Measurements from ENCODE around the gene AKAP6.
"Not testable (repeated sequence)": the region's sequence is repeated elsewhere in the genome, so short reads cannot be mapped to it uniquely, and the experiment has no call there.

Gene AKAP6

DNA sequence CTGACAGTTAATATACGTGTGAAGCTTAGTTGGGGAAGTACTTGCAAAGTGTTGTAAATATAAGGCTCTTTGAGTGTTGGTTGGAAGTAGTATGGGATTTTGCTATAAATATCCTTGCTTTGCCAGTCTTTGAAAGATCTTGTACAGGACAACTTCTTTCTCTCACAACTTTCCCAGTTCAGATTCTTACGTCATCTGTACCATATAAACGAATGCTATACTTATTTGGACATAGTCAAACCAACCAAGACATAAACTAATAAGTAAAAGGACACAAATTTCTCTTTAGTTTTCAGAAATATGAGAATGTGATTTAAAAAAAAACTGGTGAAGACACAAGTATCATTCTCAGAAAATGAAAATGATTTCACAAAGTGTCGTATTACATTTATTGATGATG, 456.5 kb downstream of the AKAP6 start:
- DNase-seq = no peak

DNA sequence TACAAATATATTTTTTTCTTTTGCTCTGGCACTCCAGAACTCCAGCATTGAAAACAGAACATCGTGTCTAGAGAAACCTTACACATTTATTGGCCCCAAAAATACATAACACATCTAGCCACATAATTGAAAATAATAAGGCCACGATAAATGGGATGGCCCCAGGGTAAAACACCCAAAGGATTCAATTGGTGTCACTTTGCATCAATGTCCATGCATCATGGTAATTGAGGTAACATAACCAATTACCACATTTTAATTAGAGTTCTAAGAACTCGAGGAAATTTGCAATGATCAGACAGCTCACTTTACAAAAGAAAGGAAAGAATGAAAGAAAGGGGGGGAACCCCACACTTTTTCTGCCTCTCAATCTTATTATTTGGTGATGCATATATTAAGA, 457.8 kb downstream of the AKAP6 start:
- no peak for DNase-seq

DNA sequence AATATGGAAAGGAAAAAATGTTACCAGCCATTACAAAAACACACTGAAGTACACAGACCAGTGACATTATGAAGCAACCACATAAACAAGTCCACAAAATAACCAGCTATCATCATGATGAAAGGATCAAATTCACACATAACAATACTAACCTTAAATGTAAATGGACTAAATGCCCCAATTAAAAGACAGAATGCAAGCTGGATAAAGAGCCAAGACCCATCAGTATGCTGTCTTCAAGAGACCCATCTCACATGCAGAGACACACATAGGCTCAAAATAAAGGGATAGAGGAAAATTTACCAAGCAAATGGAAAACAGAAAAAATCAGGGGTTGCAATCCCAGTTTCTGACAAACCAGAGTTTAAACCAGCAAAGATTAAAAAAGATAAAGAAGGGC, 463.9 kb downstream of the AKAP6 start:
- DNase-seq = not testable (repeated sequence)

DNA sequence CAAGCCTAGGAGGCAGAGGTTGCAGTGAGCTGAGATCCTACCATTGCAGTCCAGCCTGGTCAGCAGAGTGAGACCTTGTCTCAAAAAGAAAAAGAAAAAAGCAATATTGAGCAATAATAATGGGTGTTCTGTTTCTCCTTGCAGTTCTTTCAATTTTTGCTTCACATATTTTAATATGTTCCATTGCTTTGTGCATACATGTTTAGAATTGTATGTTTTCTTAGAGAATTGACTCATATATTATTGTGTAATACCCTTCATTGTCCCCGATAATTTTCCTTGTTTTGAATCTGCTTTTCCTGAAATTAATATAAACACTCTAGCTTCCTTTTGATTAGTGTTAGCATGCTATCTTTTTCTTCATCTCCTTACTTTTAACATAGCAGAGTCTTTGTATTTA, 471.2 kb downstream of the AKAP6 start:
- DNase-seq = no peak

- no peak for DNase-seq
Measured at GRCh38 chr14:32802295-32802694, 473.2 kb downstream of the AKAP6 start.

DNA sequence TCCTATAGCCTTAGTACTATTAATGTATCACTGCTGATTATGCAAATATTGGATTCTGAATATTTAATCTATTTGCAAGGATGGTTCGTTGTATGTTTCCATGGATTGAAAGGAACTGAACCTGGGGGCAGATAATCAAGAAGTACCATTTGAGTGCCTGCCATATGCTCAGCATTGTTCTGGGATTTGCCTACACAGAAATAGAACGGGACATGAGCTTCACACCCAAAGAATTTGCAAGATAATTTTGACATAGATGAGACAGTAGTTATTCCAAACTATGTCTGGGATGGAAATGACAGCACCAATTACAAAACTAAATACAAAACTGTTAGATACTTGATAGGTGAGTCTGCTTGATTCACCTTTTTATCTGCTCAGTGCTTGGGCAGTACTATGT, 476.9 kb downstream of the AKAP6 start:
- DNase-seq = no peak

DNA sequence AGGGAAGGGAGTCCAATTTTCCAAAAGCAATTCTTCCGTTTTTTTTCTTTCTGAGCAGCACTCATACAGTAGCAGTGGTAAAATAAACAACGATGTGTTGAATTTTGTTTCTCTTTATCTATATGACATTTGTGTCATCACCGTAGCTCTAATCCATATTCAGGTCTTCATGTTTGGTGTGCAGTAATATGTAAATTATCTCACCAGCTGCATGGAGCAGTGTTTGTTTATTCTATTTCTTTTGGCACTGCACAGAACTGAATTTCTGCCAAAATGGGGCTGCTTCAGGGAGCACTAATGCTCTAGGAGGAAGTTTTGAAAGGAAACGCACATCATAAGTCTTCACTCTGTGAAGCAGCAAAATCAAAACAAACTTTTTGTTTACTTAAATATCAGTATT, 479.5 kb downstream of the AKAP6 start:
- no peak for DNase-seq

- DNase-seq = no peak
Measured at GRCh38 chr14:32809255-32809654, 480.2 kb downstream of the AKAP6 start.

- no peak for DNase-seq
Measured at GRCh38 chr14:32813401-32813800, 484.3 kb downstream of the AKAP6 start.

- DNase-seq = no peak
Measured at GRCh38 chr14:32814721-32815120, 485.6 kb downstream of the AKAP6 start.

DNA sequence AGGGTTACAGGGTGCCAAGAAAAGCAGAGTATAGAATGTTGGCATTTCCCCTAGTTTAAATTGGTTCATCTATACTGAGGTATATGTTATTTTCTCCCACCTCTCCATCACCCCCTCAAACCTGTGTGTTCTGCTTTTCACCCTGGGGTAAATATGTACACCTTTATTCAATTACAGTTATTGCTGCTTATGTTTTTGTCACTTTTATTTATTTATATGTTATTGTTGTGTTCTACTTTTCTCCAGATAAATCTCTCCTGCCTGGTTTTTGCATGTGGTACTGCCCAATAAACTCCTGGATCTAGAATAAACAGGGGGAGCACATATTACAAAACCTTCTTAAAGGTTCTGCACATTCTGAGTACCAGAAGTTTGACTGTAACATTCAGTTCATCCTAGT, 487.5 kb downstream of the AKAP6 start:
- no peak for DNase-seq

- DNase-seq = no peak
Measured at GRCh38 chr14:32817780-32818179, 488.7 kb downstream of the AKAP6 start.

GRCh38 chr14:32818581-32818980, 489.5 kb downstream of the AKAP6 start:
- DNase-seq = no peak

- DNase-seq = no peak
Measured at GRCh38 chr14:32820181-32820580, 491.1 kb downstream of the AKAP6 start.

DNA sequence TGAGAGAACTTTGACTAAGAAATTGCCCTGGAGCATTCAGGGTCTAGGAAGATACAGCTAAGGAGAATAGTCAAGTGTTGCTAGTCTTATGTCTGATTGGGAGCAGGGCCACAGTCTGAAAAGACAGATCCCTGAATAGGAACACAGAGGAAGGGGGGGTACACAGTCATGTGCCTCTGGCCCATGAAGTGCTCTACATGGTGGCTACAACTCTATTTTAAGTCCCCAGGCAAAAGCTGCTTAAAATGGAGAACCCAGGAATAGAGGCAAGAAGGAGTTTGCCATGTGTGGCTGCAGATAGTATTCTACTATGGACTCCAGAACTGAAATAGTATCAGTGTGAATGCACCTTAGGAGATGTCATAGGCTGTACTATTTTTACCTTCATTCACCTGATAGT, 491.6 kb downstream of the AKAP6 start:
- DNase-seq = no peak

GRCh38 chr14:32821964-32822653, 493.0 kb downstream of the AKAP6 start:
- DNase-seq = no peak

DNA sequence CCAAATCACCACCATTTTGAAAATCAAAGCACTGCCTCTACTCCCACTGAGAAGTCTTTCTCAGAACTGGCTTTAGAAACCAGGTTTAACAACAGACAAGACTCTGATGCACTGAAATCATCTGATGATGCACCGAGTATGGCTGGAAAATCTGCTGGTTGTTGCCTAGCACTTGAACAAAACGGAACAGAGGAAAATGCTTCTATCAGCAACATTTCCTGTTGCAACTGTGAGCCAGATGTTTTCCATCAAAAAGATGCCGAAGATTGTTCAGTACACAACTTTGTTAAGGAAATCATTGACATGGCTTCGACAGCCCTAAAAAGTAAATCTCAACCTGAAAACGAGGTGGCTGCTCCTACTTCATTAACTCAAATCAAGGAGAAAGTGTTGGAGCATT, 494.6 kb downstream of the AKAP6 start:
- no peak for DNase-seq

DNA sequence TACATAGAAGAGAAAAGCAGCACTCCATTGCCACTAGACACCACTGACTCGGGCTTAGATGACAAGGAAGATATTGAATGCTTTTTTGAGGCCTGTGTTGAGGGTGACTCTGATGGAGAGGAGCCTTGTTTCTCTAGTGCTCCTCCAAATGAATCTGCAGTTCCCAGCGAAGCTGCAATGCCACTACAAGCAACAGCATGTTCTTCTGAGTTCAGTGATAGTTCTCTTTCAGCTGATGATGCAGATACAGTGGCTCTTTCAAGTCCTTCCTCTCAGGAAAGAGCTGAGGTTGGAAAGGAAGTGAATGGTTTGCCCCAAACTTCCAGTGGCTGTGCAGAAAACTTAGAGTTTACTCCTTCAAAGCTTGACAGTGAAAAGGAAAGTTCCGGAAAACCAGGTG, 495.1 kb downstream of the AKAP6 start:
- no peak for DNase-seq

GRCh38 chr14:32825058-32825457, 496.0 kb downstream of the AKAP6 start:
- DNase-seq = no peak

GRCh38 chr14:32826404-32827082, 497.4 kb downstream of the AKAP6 start:
- no peak for DNase-seq

GRCh38 chr14:32827514-32827913, 498.4 kb downstream of the AKAP6 start:
- DNase-seq = no peak

DNA sequence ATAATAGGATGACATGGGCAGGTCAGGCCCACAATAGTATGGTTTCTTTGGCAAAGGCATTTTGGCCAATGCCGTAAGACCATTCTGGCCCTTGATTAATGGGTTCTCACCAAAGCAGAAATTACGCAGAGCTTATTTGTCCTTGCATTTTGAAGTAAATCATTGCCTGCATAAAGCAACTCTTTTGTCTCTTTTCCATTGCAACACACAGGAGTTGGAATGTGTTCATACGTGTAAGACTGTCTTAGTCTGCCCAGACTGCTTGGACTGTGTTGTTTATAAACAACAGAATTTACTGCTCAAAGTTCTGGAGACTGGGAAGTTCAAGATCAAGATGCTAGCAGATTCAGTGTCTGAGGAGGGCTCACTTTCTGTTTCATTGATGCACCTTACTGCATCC, 506.8 kb downstream of the AKAP6 start:
- no peak for DNase-seq

- DNase-seq = no peak
Measured at GRCh38 chr14:32841698-32842097, 512.6 kb downstream of the AKAP6 start.

DNA sequence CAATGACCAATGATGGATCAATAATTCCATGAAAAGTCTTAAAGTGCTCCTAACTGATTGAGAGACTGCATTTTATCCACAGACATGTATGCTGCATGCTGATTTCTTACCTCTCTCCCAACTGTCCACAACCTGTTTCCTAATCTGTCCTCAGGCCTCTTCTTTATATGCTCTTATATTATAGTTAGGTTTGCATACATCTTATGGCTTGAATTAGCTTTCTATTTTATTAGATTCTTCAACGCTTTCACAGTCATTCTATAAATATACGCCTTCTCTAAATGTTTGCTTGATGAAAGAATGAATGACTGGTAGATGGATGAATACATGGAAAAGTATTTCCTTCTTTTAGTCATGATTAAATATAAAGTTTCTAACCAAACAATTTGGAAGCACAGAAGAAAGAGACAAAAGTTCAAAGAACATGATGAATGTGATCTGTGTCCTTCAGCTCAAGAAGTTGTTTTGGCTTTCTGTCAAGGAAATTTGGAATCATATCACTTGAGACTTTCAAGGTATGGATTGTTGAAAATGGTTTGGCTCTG, 517.8 kb downstream of the AKAP6 start:
- DNase-seq = no peak

DNA sequence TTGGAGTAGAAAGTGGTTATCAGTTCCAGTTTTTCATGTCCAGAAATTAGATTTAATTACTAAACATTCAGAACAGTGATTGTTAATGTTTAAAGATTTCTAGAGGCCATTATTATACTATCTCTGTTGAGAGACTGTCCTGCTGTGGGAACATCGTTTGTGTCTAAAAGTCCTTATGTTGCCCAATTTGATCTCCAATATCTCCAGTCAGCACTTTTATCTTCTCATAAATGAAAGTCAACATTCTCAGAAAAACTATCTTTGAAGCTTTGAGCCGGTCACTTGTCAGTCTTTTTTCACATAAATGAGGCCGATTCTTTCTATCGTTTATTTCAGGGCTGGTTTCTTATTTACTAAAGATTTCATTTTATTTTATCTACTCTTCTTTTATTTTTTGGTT, 518.8 kb downstream of the AKAP6 start:
- no peak for DNase-seq
